ENCODE measurements around the gene TRIM58. TPM values are rescaled to one million over a fixed set of nuclear protein-coding genes. Genes with fewer than 3 reads are reported as not detected.

TRIM58 gene
- total and polyA plus RNA-seq, 8 donors, result under 0.01 to 2.0 (median 0.19) TPM; not detected in 3

DNA sequence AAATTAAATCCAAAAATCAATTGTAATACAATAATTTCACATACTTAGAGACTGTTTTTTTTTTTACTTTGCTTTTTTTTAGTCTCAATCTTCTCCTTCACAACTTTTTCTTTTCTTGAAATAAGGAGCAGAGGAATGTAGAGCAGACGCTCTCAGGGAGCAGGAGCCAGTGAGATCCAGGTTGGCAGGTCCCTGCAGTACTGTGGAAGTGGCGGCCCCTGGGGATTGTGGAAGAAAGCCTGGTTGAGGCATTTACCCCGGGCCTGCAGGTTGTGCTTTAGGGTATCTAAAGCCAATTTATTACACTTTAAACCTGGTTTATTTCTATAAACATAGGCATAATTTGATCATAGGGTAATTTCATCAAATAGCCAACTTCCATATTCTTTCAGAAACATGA is 67.0 kb downstream of the TRIM58 start:
- WGBS, 5 donors, result 65 to 68% (median 66%) methylated on average over 3 of the region's 3 CpGs
- DNase-seq, result no peak
- Histone ChIP-seq H3K9me3 (no peaks in the 10 kb centered on the region), H3K36me3 (no peaks in the 10 kb centered on the region), H3K4me3 (no peak overlapping the region), H3K4me1 (no peaks in the 10 kb centered on the region), H3K27me3 (no peaks in the 10 kb centered on the region), H3K27ac (no peak overlapping the region)
- intact Hi-C loops (cut with DNase I; ENCODE audit: low total_unique reads), result no loop called here
- no peak for TF ChIP-seq POLR2A (IDR thresholded peaks at IDR 0.05)
- TF ChIP-seq EP300 (IDR thresholded peaks at IDR 0.05), result no peak
- TF ChIP-seq, protein P1, sequence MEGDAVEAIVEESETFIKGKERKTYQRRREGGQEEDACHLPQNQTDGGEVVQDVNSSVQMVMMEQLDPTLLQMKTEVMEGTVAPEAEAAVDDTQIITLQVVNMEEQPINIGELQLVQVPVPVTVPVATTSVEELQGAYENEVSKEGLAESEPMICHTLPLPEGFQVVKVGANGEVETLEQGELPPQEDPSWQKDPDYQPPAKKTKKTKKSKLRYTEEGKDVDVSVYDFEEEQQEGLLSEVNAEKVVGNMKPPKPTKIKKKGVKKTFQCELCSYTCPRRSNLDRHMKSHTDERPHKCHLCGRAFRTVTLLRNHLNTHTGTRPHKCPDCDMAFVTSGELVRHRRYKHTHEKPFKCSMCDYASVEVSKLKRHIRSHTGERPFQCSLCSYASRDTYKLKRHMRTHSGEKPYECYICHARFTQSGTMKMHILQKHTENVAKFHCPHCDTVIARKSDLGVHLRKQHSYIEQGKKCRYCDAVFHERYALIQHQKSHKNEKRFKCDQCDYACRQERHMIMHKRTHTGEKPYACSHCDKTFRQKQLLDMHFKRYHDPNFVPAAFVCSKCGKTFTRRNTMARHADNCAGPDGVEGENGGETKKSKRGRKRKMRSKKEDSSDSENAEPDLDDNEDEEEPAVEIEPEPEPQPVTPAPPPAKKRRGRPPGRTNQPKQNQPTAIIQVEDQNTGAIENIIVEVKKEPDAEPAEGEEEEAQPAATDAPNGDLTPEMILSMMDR (IDR thresholded peaks at IDR 0.05), result no peak
- no peak for TF ChIP-seq POLR2AphosphoS5 (IDR thresholded peaks at IDR 0.05)

DNA sequence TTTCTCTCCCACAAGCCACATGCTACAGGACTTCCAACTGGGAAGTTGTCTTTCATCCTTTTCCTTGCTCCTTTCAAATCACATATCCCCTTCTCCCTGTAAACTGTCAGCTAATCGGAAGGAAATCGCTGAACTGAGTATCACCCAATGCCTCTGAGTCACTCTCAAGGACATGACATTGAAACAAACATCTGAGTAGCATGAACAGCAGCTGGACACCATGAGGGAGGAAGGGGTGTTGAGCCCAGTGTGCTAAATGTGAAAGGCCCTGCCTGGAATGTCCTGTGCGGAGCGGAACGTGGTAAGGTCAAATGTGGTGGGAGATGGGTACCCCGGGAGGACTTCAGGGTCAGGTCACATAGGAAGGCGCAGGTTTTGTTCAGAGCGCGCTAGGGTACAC is 67.9 kb downstream of the TRIM58 start, which contains the start of gene OR2AJ1:
OR2AJ1 (plus strand) TSS at position 22 of the 400 bp plus-strand sequence. CDS start 8,880 bp downstream, outside the sequence.
- Histone ChIP-seq H3K36me3 (no peaks in the 10 kb centered on the region), H3K9me3 (no peaks in the 10 kb centered on the region), H3K27ac (no peak within 1 kb of the TSS), H3K4me1 (no peaks in the 10 kb centered on the region), H3K4me3 (no peak within 1 kb of the TSS), H3K27me3 (no peaks in the 10 kb centered on the region)
- 86 to 89% (median 87%) methylated on average over 9 of the region's 9 CpGs for WGBS, 5 donors
- intact Hi-C loops (cut with DNase I; ENCODE audit: low total_unique reads), result no loop called here
- TF ChIP-seq POLR2AphosphoS5 (IDR thresholded peaks at IDR 0.05), result no peak
- TF ChIP-seq POLR2A (IDR thresholded peaks at IDR 0.05), result no peak
- TF ChIP-seq EP300 (IDR thresholded peaks at IDR 0.05), result no peak
- TF ChIP-seq, protein P1 (IDR thresholded peaks at IDR 0.05), result no peak
- no peak for DNase-seq

Other genes with a start within 250 kb of the TRIM58 start
- gene OR13G1, start 177.4 kb upstream of the TRIM58 start, total RNA-seq, result not detected
- gene OR13G1, start 177.4 kb upstream of the TRIM58 start, polyA plus RNA-seq, result not detected
- not detected for gene OR6F1, start 140.5 kb upstream of the TRIM58 start, total RNA-seq
- not detected for gene OR6F1, start 140.5 kb upstream of the TRIM58 start, polyA plus RNA-seq
- gene OR14K1, start 118.6 kb upstream of the TRIM58 start, total RNA-seq, result not detected
- not detected for gene OR14K1, start 118.6 kb upstream of the TRIM58 start, polyA plus RNA-seq
- gene OR14A2, start 109.0 kb upstream of the TRIM58 start, total RNA-seq, result not detected
- not detected for gene OR14A2, start 109.0 kb upstream of the TRIM58 start, polyA plus RNA-seq
- not detected for gene OR1C1, start 96.6 kb upstream of the TRIM58 start, total RNA-seq
- gene OR1C1, start 96.6 kb upstream of the TRIM58 start, polyA plus RNA-seq, result not detected
- not detected for gene OR14A16, start 33.1 kb upstream of the TRIM58 start, total RNA-seq
- gene OR14A16, start 33.1 kb upstream of the TRIM58 start, polyA plus RNA-seq, result not detected
- gene OR11L1, start 15.3 kb upstream of the TRIM58 start, total RNA-seq, result not detected
- not detected for gene OR11L1, start 15.3 kb upstream of the TRIM58 start, polyA plus RNA-seq
- under 1 TPM in 1 of 5 donors, not detected in 4; 0.92 TPM for gene OR2W3, start 38.4 kb downstream of the TRIM58 start, total RNA-seq
- gene OR2W3, start 38.4 kb downstream of the TRIM58 start, polyA plus RNA-seq, result under 1 TPM in 1 of 3 donors, not detected in 2; 0.13 TPM
- not detected for gene OR2T8, start 63.1 kb downstream of the TRIM58 start, total RNA-seq
- gene OR2T8, start 63.1 kb downstream of the TRIM58 start, polyA plus RNA-seq, result not detected
- 10 to 100 TPM in 1 of 5 donors, not detected in 4; 10.5 TPM for gene OR2AJ1, start 67.7 kb downstream of the TRIM58 start, total RNA-seq
- not detected for gene OR2AJ1, start 67.7 kb downstream of the TRIM58 start, polyA plus RNA-seq
- not detected for gene OR2L8, start 91.7 kb downstream of the TRIM58 start, total RNA-seq
- gene OR2L8, start 91.7 kb downstream of the TRIM58 start, polyA plus RNA-seq, result not detected
- not detected for gene OR2AK2, start 108.0 kb downstream of the TRIM58 start, total RNA-seq
- gene OR2AK2, start 108.0 kb downstream of the TRIM58 start, polyA plus RNA-seq, result not detected
- gene OR2L5, start 156.5 kb downstream of the TRIM58 start, total RNA-seq, result not detected
- not detected for gene OR2L5, start 156.5 kb downstream of the TRIM58 start, polyA plus RNA-seq
- not detected for gene OR2L2, start 172.9 kb downstream of the TRIM58 start, total RNA-seq
- gene OR2L2, start 172.9 kb downstream of the TRIM58 start, polyA plus RNA-seq, result not detected
- not detected for gene OR2L3, start 189.6 kb downstream of the TRIM58 start, total RNA-seq
- gene OR2L3, start 189.6 kb downstream of the TRIM58 start, polyA plus RNA-seq, result not detected
- under 1 TPM in 1 of 5 donors, not detected in 4; 0.37 TPM for gene OR2L13, start 238.0 kb downstream of the TRIM58 start, total RNA-seq
- gene OR2L13, start 238.0 kb downstream of the TRIM58 start, polyA plus RNA-seq, result not detected